MM.1S (cell line): Measurements from ENCODE around the gene NHLRC4.

Source experiments
- DNase-seq: peaks from one replicate; pipeline ENCODE4 v3.0.0-alpha.2; 2015
- H2AFZ ChIP-seq: fragments of 300-600 bp; sonication (generic); 2 replicates; pipeline ENCODE4 v1.6.0; 2016; ENCODE audit warnings: antibody characterized with exemption, low read length
- H3F3A ChIP-seq: fragments of 300-600 bp; sonication (generic); 2 replicates; pipeline ENCODE4 v1.6.1; 2016; ENCODE audit warnings: mild to moderate bottlenecking, antibody characterized with exemption, low read length, moderate library complexity, mixed read lengths; ENCODE audit not compliant: insufficient read depth
- H3K27ac ChIP-seq: fragments of 300-600 bp; sonication (generic); 2 replicates; pipeline ENCODE4 v1.5.1; 2016; ENCODE audit warnings: mild to moderate bottlenecking, low read length
- H3K27me3 ChIP-seq: fragments of 300-600 bp; sonication (generic); replicated peaks from 2 replicates; pipeline ENCODE4 v1.6.0; 2016; ENCODE audit warnings: low read length; ENCODE audit not compliant: insufficient read depth
- H3K36me3 ChIP-seq: fragments of 300-600 bp; sonication (generic); replicated peaks from 2 replicates; pipeline ENCODE4 v1.6.1; 2016; ENCODE audit warnings: mild to moderate bottlenecking, low read length, mixed read lengths; ENCODE audit not compliant: insufficient read depth
- H3K4me1 ChIP-seq: fragments of 300-600 bp; sonication (generic); 2 replicates; pipeline ENCODE4 v1.6.1; 2016; ENCODE audit warnings: low read length, mixed read lengths
- H3K4me2 ChIP-seq: fragments of 300-600 bp; sonication (generic); 2 replicates; pipeline ENCODE4 v1.6.0; 2016; ENCODE audit warnings: low read depth, low read length
- H3K4me3 ChIP-seq: fragments of 300-600 bp; sonication (generic); 2 replicates; pipeline ENCODE4 v1.5.1; 2016; ENCODE audit warnings: low read length, mixed read lengths
- H3K79me2 ChIP-seq: fragments of 300-600 bp; sonication (generic); 2 replicates; pipeline ENCODE4 v1.6.1; 2016; ENCODE audit warnings: mixed run types, low read length, mixed read lengths
- H3K9ac ChIP-seq: fragments of 300-600 bp; sonication (generic); 2 replicates; pipeline ENCODE4 v1.6.1; 2016; ENCODE audit warnings: low read length, mixed read lengths
- H3K9me2 ChIP-seq: fragments of 300-600 bp; sonication (generic); replicated peaks from 2 replicates; pipeline ENCODE4 v1.6.1; 2016; ENCODE audit warnings: mild to moderate bottlenecking, low read length, mixed read lengths; ENCODE audit not compliant: insufficient read depth
- H3K9me3 ChIP-seq: fragments of 300-600 bp; sonication (generic); replicated peaks from 2 replicates; pipeline ENCODE4 v1.6.1; 2016; ENCODE audit warnings: mild to moderate bottlenecking, low read length, mixed read lengths; ENCODE audit not compliant: insufficient read depth
- H4K20me1 ChIP-seq: fragments of 300-600 bp; sonication (generic); 2 replicates; pipeline ENCODE4 v1.6.1; 2016; ENCODE audit warnings: mild to moderate bottlenecking, low read length, moderate library complexity, mixed read lengths; ENCODE audit not compliant: insufficient read depth
- CTCF ChIP-seq: fragments of 300-600 bp; sonication (generic); IDR thresholded peaks from 2 replicates; pipeline ENCODE4 v1.5.1; 2016; ENCODE audit warnings: antibody characterized with exemption, low read length, mixed read lengths
- EZH2 ChIP-seq: fragments of 300-600 bp; sonication (generic); optimal IDR thresholded peaks from 2 replicates; pipeline ENCODE3; 2017; ENCODE audit warnings: low read depth, mild to moderate bottlenecking, antibody characterized with exemption, low read length, mixed read lengths
- EZH2phosphoT487 ChIP-seq: fragments of 300-600 bp; sonication (generic); IDR thresholded peaks from 2 replicates; pipeline ENCODE4 v1.6.1; 2018; ENCODE audit warnings: antibody characterized with exemption, low read length

NHLRC4 gene

GRCh38 chr16:522320-523096 lies 44.3 kb upstream of the NHLRC4 start:
- Histone ChIP-seq H2AFZ (no peak overlapping the region), H3K36me3 (no peaks in the 10 kb centered on the region), H3K27me3 (no peaks in the 10 kb centered on the region), H3K9me2 (no peaks in the 10 kb centered on the region), H3K4me1 (peaks cover 5% of the 10 kb centered on the region; the same call in 1 of the 2 replicates), H3K9ac (no peak overlapping the region), H3K4me2 (no peak overlapping the region), H3K79me2 (peaks cover 22% of the 10 kb centered on the region), H3F3A (no peaks in the 10 kb centered on the region), H3K9me3 (no peaks in the 10 kb centered on the region), H3K27ac (no peak overlapping the region), H4K20me1 (no peaks in the 10 kb centered on the region), H3K4me3 (no peak overlapping the region)
- no peak for TF ChIP-seq EZH2
- TF ChIP-seq EZH2phosphoT487, result no peak
- no peak for TF ChIP-seq CTCF
- DNase-seq, result no peak

- Histone ChIP-seq H4K20me1 (no peaks in the 10 kb centered on the region), H3K36me3 (no peaks in the 10 kb centered on the region), H3K4me1 (peaks cover 5% of the 10 kb centered on the region; the same call in 1 of the 2 replicates), H3K27ac (no peak overlapping the region), H3K79me2 (peaks cover 24% of the 10 kb centered on the region), H3K27me3 (no peaks in the 10 kb centered on the region), H3K9me2 (no peaks in the 10 kb centered on the region), H3K9ac (no peak overlapping the region), H3K4me3 (no peak overlapping the region), H3F3A (no peaks in the 10 kb centered on the region), H3K4me2 (no peak overlapping the region), H2AFZ (no peak overlapping the region), H3K9me3 (no peaks in the 10 kb centered on the region)
- TF ChIP-seq EZH2phosphoT487, result no peak
- no peak for TF ChIP-seq EZH2
- TF ChIP-seq CTCF, result no peak
- no peak for DNase-seq
Observed at GRCh38 chr16:523097-523741, 43.6 kb upstream of the NHLRC4 start.

GRCh38 chr16:524274-525040 lies 42.3 kb upstream of the NHLRC4 start:
- no peak overlapping the region for H3K4me2 ChIP-seq
- H2AFZ ChIP-seq, result no peak overlapping the region
- H3K9me2 ChIP-seq, result no peaks in the 10 kb centered on the region
- no peaks in the 10 kb centered on the region for H3F3A ChIP-seq
- H3K36me3 ChIP-seq, result no peaks in the 10 kb centered on the region
- no peak for TF ChIP-seq EZH2phosphoT487
- no peak for TF ChIP-seq CTCF
- no peak for TF ChIP-seq EZH2
- H3K4me1 ChIP-seq, result peaks cover 5% of the 10 kb centered on the region; the same call in 1 of the 2 replicates
- no peak for DNase-seq
- no peak overlapping the region for H3K4me3 ChIP-seq
- H3K79me2 ChIP-seq, result peaks cover 37% of the 10 kb centered on the region
- no peak overlapping the region for H3K9ac ChIP-seq
- no peaks in the 10 kb centered on the region for H3K9me3 ChIP-seq
- no peak overlapping the region for H3K27ac ChIP-seq
- H4K20me1 ChIP-seq, result peaks cover 4% of the 10 kb centered on the region; the same call in 1 of the 2 replicates
- no peaks in the 10 kb centered on the region for H3K27me3 ChIP-seq
